ENCODE data around the gene ZNF10.

ZNF10 gene

GRCh38 chr12:133107121-133107520 lies 23.3 kb upstream of the ZNF10 start:
- no peak for TF ChIP-seq CTCF (IDR thresholded peaks at IDR 0.05; ENCODE audit: unreplicated experiment in 3 of 3)
- Mint-ChIP-seq H3K9me3 (peaks cover 91% of the 10 kb centered on the region), H3K36me3 (ENCODE audit: low read depth) (peaks cover 5% of the 10 kb centered on the region), H3K27me3 (ENCODE audit: low read depth) (no peaks in the 10 kb centered on the region), H3K27ac (no peak overlapping the region), H3K4me3 (no peak overlapping the region), H3K4me1 (no peaks in the 10 kb centered on the region)

- no peaks in the 10 kb centered on the region for H3K4me1 Mint-ChIP-seq
- H3K9me3 Mint-ChIP-seq, result peaks cover 89% of the 10 kb centered on the region
- no peaks in the 10 kb centered on the region for H3K27me3 Mint-ChIP-seq (ENCODE audit: low read depth)
- H3K4me3 Mint-ChIP-seq, result no peak overlapping the region
- H3K27ac Mint-ChIP-seq, result no peak overlapping the region
- no peak for TF ChIP-seq CTCF (IDR thresholded peaks at IDR 0.05; ENCODE audit: unreplicated experiment in 3 of 3)
- H3K36me3 Mint-ChIP-seq (ENCODE audit: low read depth), result peaks cover 12% of the 10 kb centered on the region
These were observed 22.3 kb upstream of the ZNF10 start for GRCh38 chr12:133108150-133108549.

- TF ChIP-seq CTCF (IDR thresholded peaks at IDR 0.05; ENCODE audit: unreplicated experiment in 3 of 3), result no peak
- Mint-ChIP-seq H3K36me3 (ENCODE audit: low read depth) (peaks cover 100% of the 10 kb centered on the region), H3K27ac (no peak overlapping the region), H3K9me3 (peaks cover 88% of the 10 kb centered on the region), H3K4me1 (no peaks in the 10 kb centered on the region), H3K4me3 (no peak overlapping the region), H3K27me3 (ENCODE audit: low read depth) (peaks cover 3% of the 10 kb centered on the region)
These were observed 9.8 kb upstream of the ZNF10 start for GRCh38 chr12:133120385-133121191.

- Mint-ChIP-seq H3K36me3 (ENCODE audit: low read depth) (peaks cover 95% of the 10 kb centered on the region), H3K9me3 (peaks cover 76% of the 10 kb centered on the region), H3K27me3 (ENCODE audit: low read depth) (no peaks in the 10 kb centered on the region), H3K27ac (no peak overlapping the region), H3K4me3 (peak overlapping the region in 1 of 3 experiments; percentile 11), H3K4me1 (no peaks in the 10 kb centered on the region)
- no peak for TF ChIP-seq CTCF (IDR thresholded peaks at IDR 0.05; ENCODE audit: unreplicated experiment in 3 of 3)
These were observed 5.8 kb upstream of the ZNF10 start for GRCh38 chr12:133124674-133125073.

GRCh38 chr12:133129368-133130037 lies 924 bp upstream of the ZNF10 start:
- no peaks in the 10 kb centered on the region for H3K27me3 Mint-ChIP-seq (ENCODE audit: low read depth)
- H3K4me3 Mint-ChIP-seq, result peak overlapping the region; percentile 94 to 100 (median 98)
- no peak for TF ChIP-seq CTCF (IDR thresholded peaks at IDR 0.05; ENCODE audit: unreplicated experiment in 3 of 3)
- H3K9me3 Mint-ChIP-seq, result peaks cover 64% of the 10 kb centered on the region
- H3K27ac Mint-ChIP-seq, result peak overlapping the region; percentile 97 to 99 (median 98)
- H3K4me1 Mint-ChIP-seq, result peaks cover 5% of the 10 kb centered on the region
- peaks cover 95% of the 10 kb centered on the region for H3K36me3 Mint-ChIP-seq (ENCODE audit: low read depth)
